H1 (cell line): Measurements from ENCODE around the gene PRRT1B. TPM values are rescaled to one million over a fixed set of nuclear protein-coding genes. Genes with fewer than 3 reads are reported as not detected.

Experiments
- CTCF ChIA-PET: fragments of 300-600 bp; sonication (Branson Sonifier 250); formaldehyde crosslinking; loops from one replicate; lab custom pipeline; 2021; ENCODE audit not compliant: partially characterized antibody; lab: Charles Lee
- POLR2A ChIA-PET: fragments of 300-600 bp; sonication (Branson Sonifier 250); formaldehyde crosslinking; loops from one replicate; lab custom pipeline; 2021; ENCODE audit warnings: inconsistent platforms; ENCODE audit not compliant: partially characterized antibody; lab: Charles Lee
- DNase-seq, 2 experiments: peaks; one replicate each; pipeline versions ENCODE4 v3.0.0 to v3.0.0-alpha.2; 2010 to 2022; ENCODE audit warnings: low spot score in 2 of 2, low read depth in 1 of 2, mixed read lengths in 1 of 2
- FAIRE-seq: peaks from 2 replicates; lab custom pipeline; 2011; peaks lifted over from hg19 to GRCh38; lab: Jason Lieb, UNC
- H2AFZ ChIP-seq: 2 replicates; pipeline ENCODE4 v1.8.1; 2012; ENCODE audit warnings: low read length, inconsistent platforms
- H2AK5ac ChIP-seq: 2 replicates; pipeline ENCODE4 v1.6.1; 2013; ENCODE audit warnings: low read depth, low read length
- H2BK120ac ChIP-seq: replicated peaks from 2 replicates; pipeline ENCODE3; 2013; ENCODE audit warnings: low read depth, low read length, inconsistent platforms
- H2BK12ac ChIP-seq: 2 replicates; pipeline ENCODE4 v1.6.1; 2013; ENCODE audit warnings: low read depth, low read length
- H2BK15ac ChIP-seq: 2 replicates; pipeline ENCODE4 v1.6.1; 2013; ENCODE audit warnings: low read length
- H2BK20ac ChIP-seq: 2 replicates; pipeline ENCODE4 v1.6.1; 2013; ENCODE audit warnings: low read length
- H2BK5ac ChIP-seq: 2 replicates; pipeline ENCODE4 v1.6.1; 2013; ENCODE audit warnings: low read depth, low read length
- H3K14ac ChIP-seq: 2 replicates; pipeline ENCODE4 v1.6.1; 2013; ENCODE audit warnings: inconsistent platforms; ENCODE audit not compliant: insufficient read length
- H3K18ac ChIP-seq: 2 replicates; pipeline ENCODE4 v1.6.1; 2013; ENCODE audit warnings: low read length; ENCODE audit errors: extremely low read depth
- H3K23ac ChIP-seq: 2 replicates; pipeline ENCODE4 v1.6.1; 2013; ENCODE audit warnings: inconsistent platforms; ENCODE audit not compliant: insufficient read length
- H3K23me2 ChIP-seq: 2 replicates; pipeline ENCODE4 v1.6.1; 2013; ENCODE audit warnings: low read depth, low read length
- H3K27ac ChIP-seq: 2 replicates; pipeline ENCODE4 v1.6.1; 2011; ENCODE audit warnings: low read depth, low read length, inconsistent platforms
- H3K27me3 ChIP-seq, 4 experiments: replicated peaks in 1 of 4; 1 replicate in 1 of 4; 2 replicates in 3 of 4; pipeline versions ENCODE4 v1.6.1 to v1.8.1; 2011 to 2013; ENCODE audit warnings: low read length in 3 of 4, mild to moderate bottlenecking in 3 of 4, inconsistent platforms in 2 of 4, mixed read lengths in 2 of 4, moderate library complexity in 1 of 4; ENCODE audit not compliant: control insufficient read depth in 3 of 4, insufficient read depth in 3 of 4; ENCODE audit errors: extremely low read depth in 1 of 4
- H3K36me3 ChIP-seq, 4 experiments: 2 replicates each; pipeline versions ENCODE4 v1.6.1 to v1.8.1; 2011 to 2013; ENCODE audit warnings: mild to moderate bottlenecking in 4 of 4, low read length in 3 of 4, moderate library complexity in 2 of 4, control low read depth in 1 of 4, inconsistent platforms in 1 of 4; ENCODE audit not compliant: insufficient read depth in 4 of 4, control insufficient read depth in 2 of 4
- H3K4ac ChIP-seq: replicated peaks from 2 replicates; pipeline ENCODE3; 2013; ENCODE audit warnings: low read length, low read depth, mixed read lengths, inconsistent platforms; ENCODE audit not compliant: insufficient read length
- H3K4me1 ChIP-seq, 4 experiments: replicated peaks in 1 of 4; 1 replicate in 1 of 4; 2 replicates in 3 of 4; pipeline versions ENCODE4 v1.6.1 to v1.8.1; 2011 to 2013; ENCODE audit warnings: low read length in 3 of 4, inconsistent platforms in 2 of 4, mixed read lengths in 1 of 4; ENCODE audit not compliant: insufficient read depth in 4 of 4, control insufficient read depth in 3 of 4
- H3K4me2 ChIP-seq, 2 experiments: 2 replicates each; pipeline versions ENCODE4 v1.6.1 to v1.8.1; 2011 to 2013; ENCODE audit warnings: low read depth in 2 of 2, low read length in 2 of 2, control low read depth in 1 of 2, inconsistent platforms in 1 of 2, mild to moderate bottlenecking in 1 of 2; ENCODE audit not compliant: insufficient read depth in 1 of 2
- H3K4me3 ChIP-seq, 4 experiments: fragments of 200-600, 300-600 bp in 1 of 4; sonication (generic), shearing (Covaris generic), sonication (Bioruptor Twin) in 1 of 4; 2 replicates each; pipeline versions ENCODE4 v1.5.1 to v1.8.1; 2011 to 2016; ENCODE audit warnings: low read length in 4 of 4, low read depth in 3 of 4, control low read depth in 2 of 4, inconsistent platforms in 2 of 4, mild to moderate bottlenecking in 2 of 4, mixed read lengths in 1 of 4, moderate library complexity in 1 of 4; ENCODE audit not compliant: insufficient read depth in 2 of 4; ENCODE audit errors: extremely low read depth in 1 of 4
- H3K56ac ChIP-seq: replicated peaks from 2 replicates; pipeline ENCODE3; 2013; ENCODE audit warnings: low read depth, mild to moderate bottlenecking, mixed read lengths, low read length, inconsistent platforms; ENCODE audit not compliant: insufficient read length
- H3K79me1 ChIP-seq: 2 replicates; pipeline ENCODE4 v1.6.1; 2013; ENCODE audit warnings: low read depth, low read length, control low read depth
- H3K79me2 ChIP-seq, 2 experiments: 2 replicates each; pipeline versions ENCODE4 v1.6.1 to v1.8.1; 2012 to 2013; ENCODE audit warnings: low read length in 2 of 2, mild to moderate bottlenecking in 2 of 2, inconsistent platforms in 1 of 2; ENCODE audit not compliant: insufficient read depth in 2 of 2, control insufficient read depth in 1 of 2
- H3K9ac ChIP-seq, 4 experiments: replicated peaks in 1 of 4; 1 replicate in 1 of 4; 2 replicates in 3 of 4; pipeline versions ENCODE4 v1.6.1 to v1.8.1; 2011 to 2013; ENCODE audit warnings: low read depth in 3 of 4, low read length in 3 of 4, control low read depth in 2 of 4, mild to moderate bottlenecking in 2 of 4, moderate library complexity in 2 of 4, inconsistent platforms in 1 of 4; ENCODE audit errors: extremely low read depth in 1 of 4
- H3K9me3 ChIP-seq, 2 experiments: 2 replicates each; pipeline versions ENCODE4 v1.6.1 to v1.8.1; 2012 to 2013; ENCODE audit warnings: mild to moderate bottlenecking in 2 of 2, moderate library complexity in 2 of 2, control low read depth in 1 of 2, inconsistent platforms in 1 of 2, low read depth in 1 of 2, low read length in 1 of 2, mixed read lengths in 1 of 2; ENCODE audit not compliant: insufficient read depth in 2 of 2
- H4K20me1 ChIP-seq, 2 experiments: replicated peaks in 1 of 2; 2 replicates each; pipeline versions ENCODE3 to v1.8.1; 2011 to 2013; ENCODE audit warnings: inconsistent platforms in 2 of 2, low read length in 2 of 2, mild to moderate bottlenecking in 1 of 2; ENCODE audit not compliant: insufficient read depth in 2 of 2, control insufficient read depth in 1 of 2
- H4K5ac ChIP-seq: 2 replicates; pipeline ENCODE4 v1.6.1; 2013; ENCODE audit warnings: low read length, low read depth, mixed read lengths, inconsistent platforms; ENCODE audit not compliant: insufficient read length
- H4K8ac ChIP-seq: 2 replicates; pipeline ENCODE4 v1.8.0; 2013; ENCODE audit warnings: mild to moderate bottlenecking, moderate library complexity, low read length, inconsistent platforms; ENCODE audit not compliant: insufficient read depth; ENCODE audit errors: extremely low read depth
- H4K91ac ChIP-seq: replicated peaks from 2 replicates; pipeline ENCODE3; 2013; ENCODE audit warnings: low read length, mixed read lengths, inconsistent platforms; ENCODE audit not compliant: insufficient read length
- EZH2 ChIP-seq: fragments of 200-600 bp; sonication (generic); IDR thresholded peaks from 2 replicates; pipeline ENCODE4 v1.7.1; 2012; ENCODE audit warnings: low read depth, mild to moderate bottlenecking, moderate library complexity, low read length, inconsistent platforms; ENCODE audit not compliant: severe bottlenecking
- FOSL1 ChIP-seq: IDR thresholded peaks from 2 replicates; pipeline ENCODE4 v1.6.1; 2011; ENCODE audit warnings: mild to moderate bottlenecking, low read depth, low read length, moderate library complexity; ENCODE audit not compliant: insufficient read depth
- POLR2A ChIP-seq, 2 experiments: IDR thresholded peaks; 1 replicate in 1 of 2; 2 replicates in 1 of 2; pipeline ENCODE4 v1.6.1; 2011; ENCODE audit warnings: low read depth in 2 of 2, low read length in 2 of 2, mild to moderate bottlenecking in 2 of 2; ENCODE audit errors: control extremely low read depth in 1 of 2
- RNF2 ChIP-seq: fragments of 200-900, 300-1000 bp; sonication (generic); IDR thresholded peaks from 2 replicates; pipeline ENCODE4 v1.7.1; 2016; ENCODE audit warnings: borderline replicate concordance, low read depth, mild to moderate bottlenecking, antibody characterized with exemption, low read length; ENCODE audit not compliant: poor library complexity, severe bottlenecking; ENCODE audit errors: missing control alignments
- TAF1 ChIP-seq: IDR thresholded peaks from 2 replicates; pipeline ENCODE4 v1.6.1; 2011; ENCODE audit warnings: mild to moderate bottlenecking, low read depth, low read length
- TCF12 ChIP-seq: IDR thresholded peaks from 2 replicates; pipeline ENCODE4 v1.6.1; 2011; ENCODE audit warnings: low read depth, mild to moderate bottlenecking, low read length
- WGBS, 2 experiments: shearing (Covaris generic) in 1 of 2; methylation state at CpG; one replicate each; pipeline versions ENCODE4 v1.1.6 to v1.1.7; 2013 to 2015; ENCODE audit warnings: low lambda C conversion rate in 2 of 2, mixed read lengths in 2 of 2, inconsistent platforms in 1 of 2, low coverage in 1 of 2, missing lambda C conversion rate in 1 of 2; ENCODE audit not compliant: insufficient replicate concordance in 2 of 2, insufficient coverage in 1 of 2, insufficient read length in 1 of 2; ENCODE audit errors: extremely low coverage in 1 of 2, missing lambda C conversion rate in 1 of 2; 5-methylcytosine and 5-hydroxymethylcytosine counted together
- polyA plus RNA-seq, 7 experiments: library from polyadenylated mRNA; depleted of rRNA in 3 of 7; stranded (reverse) in 5 of 7; unstranded in 2 of 7; fragments of >200 nt in 5 of 7; fragments of 200-250 nt in 2 of 7; gene quantifications; 1 replicate in 5 of 7; 2 replicates in 1 of 7; 4 replicates in 1 of 7; pipeline versions ENCODE4 v1.2.1 to v1.2.3, GENCODE V29; 2011 to 2013; ENCODE audit warnings: missing spikeins in 2 of 7, mixed read lengths in 2 of 7
- total RNA-seq: library from RNA; stranded (reverse); fragmentation: NEBNext Ultra II Directional; extraction: Animal tissue kit (Norgen Biotek cat#: 25700); gene quantifications from 2 replicates; pipeline ENCODE4 v1.2.1, GENCODE V29; 2021
- TF ChIP-seq, protein P1 (sequence below), 3 experiments: IDR thresholded peaks; 1 replicate in 2 of 3; 2 replicates in 1 of 3; pipeline versions ENCODE4 v1.5.1 to v1.6.1; 2011; ENCODE audit warnings: low read length in 3 of 3, mild to moderate bottlenecking in 3 of 3, inconsistent platforms in 2 of 3, low read depth in 1 of 3, moderate library complexity in 1 of 3; ENCODE audit not compliant: insufficient read depth in 1 of 3; ENCODE audit errors: control extremely low read depth in 1 of 3

Gene PRRT1B
- total and polyA plus RNA-seq, 2 of the 8 experiments (the other 6 are each of a cell fraction or from before 2014, with no cell fraction given) = 0.30 to 1.2 TPM

DNA sequence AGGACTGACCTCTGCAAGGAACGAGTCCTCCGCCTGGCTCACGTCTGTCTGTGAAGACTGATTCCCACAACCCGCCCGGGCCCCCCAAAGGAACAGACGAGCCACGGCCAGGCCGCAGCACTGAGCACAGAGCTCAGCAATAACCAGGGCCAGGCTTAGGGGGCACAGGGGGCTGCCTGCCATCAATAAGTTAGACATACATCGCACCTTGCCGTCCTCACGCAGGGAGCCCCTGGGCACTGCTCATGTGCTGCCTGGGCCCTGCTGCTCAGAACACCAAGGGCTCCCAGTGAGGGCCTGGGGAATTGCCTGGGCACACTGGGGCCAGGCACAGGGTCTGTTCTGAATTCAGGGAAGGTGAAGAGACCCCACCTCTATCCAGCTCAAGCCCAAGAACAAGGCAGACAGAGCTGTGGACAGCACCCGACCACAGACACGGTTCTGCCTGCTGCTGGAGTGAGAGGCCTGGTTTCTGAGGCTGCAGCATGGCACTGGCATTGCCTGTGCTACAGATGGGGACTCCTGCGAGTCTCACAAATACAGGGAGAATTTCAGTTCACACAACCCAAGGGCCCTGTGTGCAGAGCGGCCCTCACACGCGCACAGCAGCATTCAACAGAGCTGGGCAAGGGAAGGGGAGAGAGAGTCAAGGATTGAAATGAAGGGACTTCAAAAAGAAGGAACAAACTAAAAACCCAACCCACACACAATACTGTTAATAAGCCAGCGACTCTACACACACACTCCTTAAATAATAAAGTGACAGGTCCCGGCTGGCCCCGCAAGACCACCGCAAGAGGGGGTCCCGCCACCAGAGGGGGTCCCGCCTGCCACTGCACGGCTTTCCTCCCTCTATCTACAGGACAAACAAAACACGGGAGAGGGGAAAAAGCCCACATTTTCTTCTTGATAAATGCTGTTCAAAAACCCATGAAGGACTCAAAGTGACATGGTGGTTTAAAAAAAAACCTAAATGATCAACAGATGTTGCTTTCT is 32.0 kb downstream of the PRRT1B start:
- Histone ChIP-seq H3K27ac (no peak overlapping the region), H3K18ac (no peak overlapping the region), H3K4me2 (no peak overlapping the region), H4K20me1 (peaks cover 0 to 6% of the 10 kb centered on the region in 2 experiments), H3K79me1 (no peaks in the 10 kb centered on the region), H2BK12ac (no peak overlapping the region), H3K23ac (no peak overlapping the region), H3K4ac (no peak overlapping the region), H2BK15ac (no peak overlapping the region), H3K23me2 (no peaks in the 10 kb centered on the region), H2AFZ (no peak overlapping the region), H3K36me3 (peaks cover 0 to 4% (median 2%) of the 10 kb centered on the region in 4 experiments; a peak in 3 of 8 replicates), H3K56ac (no peak overlapping the region), H4K91ac (no peak overlapping the region), H3K79me2 (no peaks in the 10 kb centered on the region), H3K4me3 (no peak overlapping the region), H4K5ac (no peak overlapping the region), H3K4me1 (no peaks in the 10 kb centered on the region; a peak in 1 of 7 replicates), H3K9me3 (no peaks in the 10 kb centered on the region), H3K9ac (no peak overlapping the region), H3K27me3 (no peaks in the 10 kb centered on the region), H2AK5ac (no peak overlapping the region), H2BK20ac (no peak overlapping the region), H3K14ac (no peak overlapping the region), H2BK5ac (0 out of 2 replicates have a peak overlapping the region, but pooled peaks have one; percentile 35), H2BK120ac (no peak overlapping the region), H4K8ac (no peak overlapping the region)
- DNase-seq (no peak), FAIRE-seq (no peak)
- TF ChIP-seq EZH2 (no peak), TCF12 (no peak), POLR2A (IDR thresholded peaks at IDR 0.05; ENCODE audit: control extremely low read depth in 1 of 2, low read depth in 2 of 2, low read length in 2 of 2) (no peak), RNF2 (no peak), TAF1 (no peak), FOSL1 (no peak)
- TF ChIP-seq, protein P1, sequence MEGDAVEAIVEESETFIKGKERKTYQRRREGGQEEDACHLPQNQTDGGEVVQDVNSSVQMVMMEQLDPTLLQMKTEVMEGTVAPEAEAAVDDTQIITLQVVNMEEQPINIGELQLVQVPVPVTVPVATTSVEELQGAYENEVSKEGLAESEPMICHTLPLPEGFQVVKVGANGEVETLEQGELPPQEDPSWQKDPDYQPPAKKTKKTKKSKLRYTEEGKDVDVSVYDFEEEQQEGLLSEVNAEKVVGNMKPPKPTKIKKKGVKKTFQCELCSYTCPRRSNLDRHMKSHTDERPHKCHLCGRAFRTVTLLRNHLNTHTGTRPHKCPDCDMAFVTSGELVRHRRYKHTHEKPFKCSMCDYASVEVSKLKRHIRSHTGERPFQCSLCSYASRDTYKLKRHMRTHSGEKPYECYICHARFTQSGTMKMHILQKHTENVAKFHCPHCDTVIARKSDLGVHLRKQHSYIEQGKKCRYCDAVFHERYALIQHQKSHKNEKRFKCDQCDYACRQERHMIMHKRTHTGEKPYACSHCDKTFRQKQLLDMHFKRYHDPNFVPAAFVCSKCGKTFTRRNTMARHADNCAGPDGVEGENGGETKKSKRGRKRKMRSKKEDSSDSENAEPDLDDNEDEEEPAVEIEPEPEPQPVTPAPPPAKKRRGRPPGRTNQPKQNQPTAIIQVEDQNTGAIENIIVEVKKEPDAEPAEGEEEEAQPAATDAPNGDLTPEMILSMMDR (IDR thresholded peaks at IDR 0.05; ENCODE audit: control extremely low read depth in 1 of 3, insufficient read depth in 1 of 3, low read depth in 1 of 3, low read length in 3 of 3) = peak in 1 of 3 experiments; percentile 4; a peak in 1 of 4 replicates
- 91% methylated on average over 25 of the region's 25 CpGs; no CpG with 5 or more reads in 1 of the 2 experiments for WGBS, 2 experiments
- ChIA-PET CTCF (interaction anchor here (0.6 to 2.7 kb wide), 7 partner anchors 11 to 175 kb away, joined by 3 to 10 read pairs (median 3); no protein-coding TSS in a partner anchor), POLR2A (no interaction called here)
